IMR-90 (cell line): ENCODE results near the gene TRIM66. TPM values are rescaled to one million over a fixed set of nuclear protein-coding genes. Genes with fewer than 3 reads are reported as not detected.

ENCODE experiments used
- ATAC-seq: fragments of 200-7000 bp; cut with Tn5 transposase; 2 replicates; pipeline ENCODE4 v1.9.1; 2020; ENCODE audit warnings: low read depth, mild to moderate bottlenecking, moderate library complexity
- BruUV-seq: library from RNA; stranded (reverse); fragments of 400-500 nt; replicated peaks from 2 replicates; lab custom pipeline; 2021; lab: Mats Ljungman, UMichigan
- CTCF ChIA-PET: fragments of 300-600 bp; formaldehyde crosslinking; extraction: SDS; loops from one replicate; lab custom pipeline; 2021; ENCODE audit warnings: antibody characterized with exemption; lab: Yijun Ruan, JAX
- POLR2A ChIA-PET: fragments of 300-600 bp; sonication (Branson Sonifier 250); formaldehyde crosslinking; loops from one replicate; lab custom pipeline; 2022; ENCODE audit warnings: antibody characterized with exemption; ENCODE audit not compliant: unreplicated experiment; lab: Charles Lee
- DNase-seq: peaks from one replicate; pipeline ENCODE4 v3.0.0; 2013
- H2AFZ ChIP-seq: replicated peaks from 2 replicates; pipeline ENCODE3; 2013; ENCODE audit warnings: low read length, mild to moderate bottlenecking; ENCODE audit not compliant: poor library complexity
- H2AK5ac ChIP-seq: 2 replicates; pipeline ENCODE4 v1.6.1; 2013; ENCODE audit warnings: low read depth, low read length, inconsistent platforms
- H2AK9ac ChIP-seq: replicated peaks from 2 replicates; pipeline ENCODE3; 2013; ENCODE audit warnings: mild to moderate bottlenecking, low read depth, low read length, moderate library complexity; ENCODE audit not compliant: poor library complexity
- H2BK120ac ChIP-seq: 2 replicates; pipeline ENCODE4 v1.6.1; 2013; ENCODE audit warnings: low read depth, low read length, inconsistent platforms
- H2BK15ac ChIP-seq: 3 replicates; pipeline ENCODE4 v1.6.1; 2013; ENCODE audit warnings: low read depth, low read length, inconsistent platforms
- H2BK20ac ChIP-seq: 2 replicates; pipeline ENCODE4 v1.6.1; 2013; ENCODE audit warnings: low read depth, mild to moderate bottlenecking, inconsistent platforms, low read length, moderate library complexity
- H2BK5ac ChIP-seq: 2 replicates; pipeline ENCODE4 v1.6.1; 2013; ENCODE audit warnings: mild to moderate bottlenecking, low read depth, low read length, inconsistent platforms; ENCODE audit not compliant: poor library complexity, severe bottlenecking
- H3K14ac ChIP-seq: replicated peaks from 2 replicates; pipeline ENCODE4 v1.6.1; 2013; ENCODE audit warnings: low read depth, low read length, inconsistent platforms
- H3K18ac ChIP-seq: 2 replicates; pipeline ENCODE4 v1.6.1; 2013; ENCODE audit warnings: low read depth, low read length, control low read depth
- H3K23ac ChIP-seq: 2 replicates; pipeline ENCODE4 v1.6.1; 2013; ENCODE audit warnings: low read depth, low read length, inconsistent platforms
- H3K27ac ChIP-seq: 2 replicates; pipeline ENCODE4 v1.5.1; 2013; ENCODE audit warnings: mild to moderate bottlenecking, control low read depth, low read length; ENCODE audit not compliant: insufficient read depth
- H3K27me3 ChIP-seq: 2 replicates; pipeline ENCODE4 v1.6.1; 2013; ENCODE audit warnings: low read length; ENCODE audit not compliant: control insufficient read depth, insufficient read depth
- H3K36me3 ChIP-seq: 2 replicates; pipeline ENCODE4 v1.6.1; 2013; ENCODE audit warnings: low read length, mixed read lengths; ENCODE audit not compliant: control insufficient read depth, insufficient read depth
- H3K4ac ChIP-seq: 2 replicates; pipeline ENCODE4 v1.6.1; 2013; ENCODE audit warnings: low read depth, low read length, inconsistent platforms
- H3K4me1 ChIP-seq: 2 replicates; pipeline ENCODE4 v1.6.1; 2013; ENCODE audit warnings: low read length, mixed read lengths; ENCODE audit not compliant: control insufficient read depth, insufficient read depth
- H3K4me2 ChIP-seq: 2 replicates; pipeline ENCODE4 v1.6.1; 2013; ENCODE audit warnings: low read depth, mild to moderate bottlenecking, control low read depth, low read length, moderate library complexity
- H3K4me3 ChIP-seq: 2 replicates; pipeline ENCODE4 v1.5.1; 2013; ENCODE audit warnings: low read depth, mild to moderate bottlenecking, control low read depth, low read length, moderate library complexity; ENCODE audit not compliant: insufficient read depth
- H3K56ac ChIP-seq: 2 replicates; pipeline ENCODE4 v1.6.1; 2013; ENCODE audit warnings: low read length, inconsistent platforms; ENCODE audit not compliant: insufficient read depth; ENCODE audit errors: extremely low read depth
- H3K79me1 ChIP-seq, 2 experiments: 2 replicates each; pipeline ENCODE4 v1.6.1; 2013; ENCODE audit warnings: low read length in 2 of 2, inconsistent platforms in 1 of 2, low read depth in 1 of 2
- H3K9ac ChIP-seq: 2 replicates; pipeline ENCODE4 v1.6.1; 2013; ENCODE audit warnings: low read depth, low read length, control low read depth
- H3K9me1 ChIP-seq: 2 replicates; pipeline ENCODE4 v1.6.1; 2013; ENCODE audit warnings: low read length, inconsistent platforms; ENCODE audit not compliant: insufficient read depth
- H3K9me3 ChIP-seq: 2 replicates; pipeline ENCODE4 v1.6.1; 2013; ENCODE audit warnings: low read length; ENCODE audit not compliant: control insufficient read depth, insufficient read depth
- H4K20me1 ChIP-seq: 2 replicates; pipeline ENCODE4 v1.6.1; 2013; ENCODE audit warnings: low read length, inconsistent platforms; ENCODE audit not compliant: insufficient read depth
- H4K5ac ChIP-seq: 2 replicates; pipeline ENCODE4 v1.6.1; 2013; ENCODE audit warnings: mild to moderate bottlenecking, low read depth, low read length, control low read depth
- H4K8ac ChIP-seq, 2 experiments: 2 replicates each; pipeline ENCODE4 v1.6.1; 2013; ENCODE audit warnings: low read depth in 2 of 2, low read length in 2 of 2, control low read depth in 1 of 2, inconsistent platforms in 1 of 2
- H4K91ac ChIP-seq: 2 replicates; pipeline ENCODE4 v1.6.1; 2013; ENCODE audit warnings: low read depth, low read length, inconsistent platforms; ENCODE audit not compliant: insufficient read depth
- CEBPB ChIP-seq: IDR thresholded peaks from 2 replicates; pipeline ENCODE4 v1.6.1; 2012; ENCODE audit warnings: low read depth, low read length, improper control_type of control experiment
- CHD1 ChIP-seq: IDR thresholded peaks from 2 replicates; pipeline ENCODE4 v1.6.1; 2012; ENCODE audit warnings: low read depth, low read length, improper control_type of control experiment
- FOS ChIP-seq: fragments of 150-350 bp; IDR thresholded peaks from 2 replicates; pipeline ENCODE4 v1.6.1; 2016; ENCODE audit warnings: low read depth, low read length
- RAD21 ChIP-seq: IDR thresholded peaks from 2 replicates; pipeline ENCODE4 v1.6.1; 2012; ENCODE audit warnings: low read length, improper control_type of control experiment
- RFX5 ChIP-seq: IDR thresholded peaks from 2 replicates; pipeline ENCODE4 v1.8.0; 2012; ENCODE audit warnings: low read depth, mild to moderate bottlenecking, low read length, moderate library complexity
- WGBS, 2 experiments: methylation state at CpG; one replicate each; pipeline versions ENCODE4 v1.1.5 to v1.1.7; 2013; ENCODE audit warnings: missing lambda C conversion rate in 2 of 2; ENCODE audit not compliant: insufficient read length in 1 of 2; ENCODE audit errors: extremely low coverage in 2 of 2; 5-methylcytosine and 5-hydroxymethylcytosine counted together
- dilution Hi-C: fragments of 300-500 bp; cut with HindIII; formaldehyde crosslinking; loops from one replicate; pipeline ENCODE4 v1.14.3; 2018; ENCODE audit warnings: low sequenced_read_pairs; ENCODE audit not compliant: unreplicated experiment
- in situ Hi-C: fragments of 300-500 bp; cut with MboI; formaldehyde crosslinking; loops from 3 replicates; pipeline ENCODE4 v1.14.3; 2019; ENCODE audit warnings: low sequenced_read_pairs, inconsistent platforms, mixed read lengths
- intact Hi-C: fragments of 100-400 bp; cut with micrococcal nuclease; formaldehyde crosslinking; loops from 2 replicates; pipeline ENCODE4 v1.10.0; 2022
- polyA plus RNA-seq, 3 experiments: library from polyadenylated mRNA; depleted of rRNA; stranded (reverse); fragments of >200 nt; gene quantifications; 2 replicates each; pipeline ENCODE4 v1.2.3, GENCODE V29; 2012; ENCODE audit warnings: low replicate concordance in 1 of 3
- total RNA-seq: library from RNA; depleted of rRNA; stranded (reverse); fragments of >200 nt; gene quantifications from 2 replicates; pipeline ENCODE4 v1.2.3, GENCODE V29; 2012
- TF ChIP-seq, protein P1 (sequence below): fragments of 150-350 bp; IDR thresholded peaks from 2 replicates; pipeline ENCODE4 v1.6.1; 2017; ENCODE audit warnings: mild to moderate bottlenecking, antibody characterized with exemption, low read length, low read depth

TRIM66 gene
- total and polyA plus RNA-seq, 2 of the 4 experiments (the other 2 are of a cell fraction): 4.4 to 5.0 TPM

DNA sequence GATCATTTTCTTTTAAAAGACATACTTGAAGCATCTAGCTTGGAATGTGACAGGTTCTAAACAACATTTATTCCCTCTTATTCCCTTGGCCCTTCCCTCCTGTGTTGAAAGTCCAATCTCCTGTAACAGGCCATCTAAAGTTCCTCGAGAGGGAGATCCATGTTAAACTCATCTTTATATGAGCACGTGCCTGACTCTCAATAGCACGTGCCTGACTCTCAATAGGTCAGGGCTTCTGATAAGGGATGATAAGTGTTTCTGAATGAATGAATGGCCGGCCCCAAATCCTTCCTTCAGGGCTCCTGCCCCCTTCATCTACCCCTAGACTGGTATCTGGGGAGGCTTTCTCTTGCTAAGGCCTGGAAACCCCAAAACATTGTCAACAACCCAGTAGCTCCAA lies 27.3 kb upstream of the TRIM66 start:
- CTCF ChIA-PET: interaction anchor here (0.7 kb wide), 1 partner anchor 100 kb away, joined by 3 read pairs; no protein-coding TSS in a partner anchor
- WGBS, 2 experiments: 100% methylated on average over 1 of the region's 4 CpGs; no CpG with 5 or more reads in 1 of the 2 experiments
- H4K20me1 ChIP-seq: no peaks in the 10 kb centered on the region

More for the DNA sequence above, 27.3 kb upstream of the TRIM66 start:
- Histone ChIP-seq H2BK15ac (peak overlapping the region; percentile 66; the same call in 2 of the 3 replicates), H2AK5ac (peak overlapping the region; percentile 83; the same call in 1 of the 2 replicates), H3K14ac (peak overlapping the region; percentile 72; the same call in 1 of the 2 replicates), H3K18ac (peak overlapping the region; percentile 2), H3K9me1 (peaks cover 19% of the 10 kb centered on the region), H3K4me1 (peaks cover 12% of the 10 kb centered on the region), H3K9me3 (no peaks in the 10 kb centered on the region), H2AK9ac (no peak overlapping the region), H3K27me3 (no peaks in the 10 kb centered on the region), H2BK20ac (peak overlapping the region; percentile 89), H2BK120ac (peak overlapping the region; percentile 90), H3K56ac (no peak overlapping the region; the same call in 1 of the 2 replicates), H2BK5ac (peak overlapping the region; percentile 40), H3K79me1 (peaks cover 18 to 76% of the 10 kb centered on the region in 2 experiments; a peak in 3 of 4 replicates), H3K4me2 (no peak overlapping the region), H3K23ac (peak overlapping the region; percentile 72; the same call in 1 of the 2 replicates), H3K27ac (peak overlapping the region; percentile 54; the same call in 1 of the 2 replicates), H4K5ac (peak overlapping the region; percentile 43; the same call in 1 of the 2 replicates), H4K91ac (peak overlapping the region; percentile 95), H3K36me3 (peaks cover 69% of the 10 kb centered on the region), H4K8ac (peak overlapping the region; percentile 56 to 87), H3K4me3 (no peak overlapping the region), H3K4ac (peak overlapping the region; percentile 86), H2AFZ (no peak overlapping the region), H3K9ac (no peak overlapping the region)
- TF ChIP-seq RFX5 (no peak), RAD21 (no peak), FOS (no peak), CHD1 (no peak), CEBPB (no peak)
- TF ChIP-seq, protein P1, sequence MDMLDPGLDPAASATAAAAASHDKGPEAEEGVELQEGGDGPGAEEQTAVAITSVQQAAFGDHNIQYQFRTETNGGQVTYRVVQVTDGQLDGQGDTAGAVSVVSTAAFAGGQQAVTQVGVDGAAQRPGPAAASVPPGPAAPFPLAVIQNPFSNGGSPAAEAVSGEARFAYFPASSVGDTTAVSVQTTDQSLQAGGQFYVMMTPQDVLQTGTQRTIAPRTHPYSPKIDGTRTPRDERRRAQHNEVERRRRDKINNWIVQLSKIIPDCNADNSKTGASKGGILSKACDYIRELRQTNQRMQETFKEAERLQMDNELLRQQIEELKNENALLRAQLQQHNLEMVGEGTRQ: no peak
- dilution Hi-C loops (no loop called here), in situ Hi-C loops (no loop called here), intact Hi-C loops (no loop called here)
- BruUV-seq: no TSS peak
- DNase-seq (no peak), ATAC-seq (no peak)
- POLR2A ChIA-PET: interaction anchor here (0.6 kb wide), 1 partner anchor 10 kb away, joined by 3 read pairs; no protein-coding TSS in a partner anchor
